DND-41 (cell line): ENCODE measurements around the gene CHCHD3.

ENCODE experiments used
- ATAC-seq: fragments of 200-7000 bp; cut with Tn5 transposase; 3 replicates; pipeline ENCODE4 v1.9.1; 2021; ENCODE audit warnings: low read depth; ENCODE audit not compliant: insufficient read depth
- DNase-seq: peaks from one replicate; pipeline ENCODE4 v3.0.0-alpha.2; 2020
- H2AFZ ChIP-seq: 2 replicates; pipeline ENCODE4 v1.6.0; 2012; ENCODE audit warnings: low read depth, low read length
- H3K27ac ChIP-seq: 2 replicates; pipeline ENCODE4 v1.5.1; 2012; ENCODE audit warnings: low read length, inconsistent platforms
- H3K27me3 ChIP-seq: fragments of 200-600 bp; sonication (generic); 2 replicates; pipeline ENCODE4 v1.6.0; 2012; ENCODE audit warnings: low read length, mild to moderate bottlenecking, inconsistent platforms; ENCODE audit not compliant: insufficient read depth, poor library complexity
- H3K36me3 ChIP-seq: 2 replicates; pipeline ENCODE4 v1.5.1; 2012; ENCODE audit warnings: low read length, inconsistent platforms; ENCODE audit not compliant: insufficient read depth
- H3K4me1 ChIP-seq: 2 replicates; pipeline ENCODE4 v1.5.1; 2012; ENCODE audit warnings: mild to moderate bottlenecking, low read length; ENCODE audit not compliant: insufficient read depth
- H3K4me2 ChIP-seq: 2 replicates; pipeline ENCODE4 v1.6.0; 2012; ENCODE audit warnings: mild to moderate bottlenecking, moderate library complexity, low read length, inconsistent platforms; ENCODE audit not compliant: insufficient read depth
- H3K4me3 ChIP-seq, 2 experiments: fragments of 200-600 bp in 1 of 2; shearing (Covaris generic) in 1 of 2; 2 replicates each; pipeline ENCODE4 v1.5.1; 2012 to 2016; ENCODE audit warnings: inconsistent platforms in 2 of 2, low read length in 2 of 2, mild to moderate bottlenecking in 2 of 2, low read depth in 1 of 2, moderate library complexity in 1 of 2
- H3K79me2 ChIP-seq: 2 replicates; pipeline ENCODE4 v1.6.0; 2012; ENCODE audit warnings: low read length, inconsistent platforms; ENCODE audit not compliant: insufficient read depth
- H3K9ac ChIP-seq: 2 replicates; pipeline ENCODE4 v1.6.0; 2012; ENCODE audit warnings: low read depth, mild to moderate bottlenecking, inconsistent platforms, low read length, moderate library complexity
- H3K9me3 ChIP-seq: 2 replicates; pipeline ENCODE4 v1.5.1; 2012; ENCODE audit warnings: low read length, moderate library complexity, mild to moderate bottlenecking, inconsistent platforms; ENCODE audit not compliant: insufficient read depth, severe bottlenecking
- H4K20me1 ChIP-seq: 2 replicates; pipeline ENCODE4 v1.6.0; 2012; ENCODE audit warnings: low read length; ENCODE audit not compliant: insufficient read depth
- CTCF ChIP-seq: IDR thresholded peaks from 2 replicates; pipeline ENCODE4 v1.5.1; 2012; ENCODE audit warnings: borderline replicate concordance, low read length, moderate library complexity, mild to moderate bottlenecking; ENCODE audit not compliant: poor library complexity, severe bottlenecking; ENCODE audit errors: extremely low read depth
- EZH2 ChIP-seq: IDR thresholded peaks from 3 replicates; pipeline ENCODE4 v1.6.1; 2012; ENCODE audit warnings: borderline replicate concordance, low read depth, mild to moderate bottlenecking, moderate library complexity, low read length, inconsistent platforms; ENCODE audit not compliant: severe bottlenecking

The CHCHD3 gene

GRCh38 chr7:132857031-132857430 lies 224.9 kb downstream of the CHCHD3 start:
- Histone ChIP-seq H2AFZ (no peak overlapping the region), H3K9ac (no peak overlapping the region), H3K4me2 (no peak overlapping the region), H3K27me3 (no peaks in the 10 kb centered on the region), H3K79me2 (no peaks in the 10 kb centered on the region), H4K20me1 (0 out of 2 replicates have a peak, but pooled peaks cover 3% of the 10 kb centered on the region), H3K36me3 (peaks cover 3% of the 10 kb centered on the region; the same call in 1 of the 2 replicates), H3K4me3 (no peak overlapping the region), H3K4me1 (no peaks in the 10 kb centered on the region), H3K27ac (no peak overlapping the region), H3K9me3 (no peaks in the 10 kb centered on the region)
- TF ChIP-seq EZH2 (no peak), CTCF (no peak)
- no peak for DNase-seq
- no peak for ATAC-seq

GRCh38 chr7:132856416-132856815 lies 225.5 kb downstream of the CHCHD3 start:
- 0 out of 2 replicates have a peak, but pooled peaks cover 3% of the 10 kb centered on the region for H4K20me1 ChIP-seq
- H3K4me2 ChIP-seq: no peak overlapping the region
- no peak overlapping the region for H2AFZ ChIP-seq
- H3K36me3 ChIP-seq: peaks cover 6% of the 10 kb centered on the region; the same call in 1 of the 2 replicates
- H3K9me3 ChIP-seq: no peaks in the 10 kb centered on the region
- no peak for ATAC-seq
- DNase-seq: no peak
- no peak overlapping the region for H3K27ac ChIP-seq
- no peaks in the 10 kb centered on the region for H3K79me2 ChIP-seq
- no peaks in the 10 kb centered on the region for H3K27me3 ChIP-seq
- no peaks in the 10 kb centered on the region for H3K4me1 ChIP-seq
- no peak overlapping the region for H3K4me3 ChIP-seq
- no peak overlapping the region for H3K9ac ChIP-seq
- TF ChIP-seq CTCF (no peak), EZH2 (no peak)

- Histone ChIP-seq H3K36me3 (peaks cover 6% of the 10 kb centered on the region; the same call in 1 of the 2 replicates), H3K4me3 (no peak overlapping the region), H3K4me1 (no peaks in the 10 kb centered on the region), H3K27me3 (no peaks in the 10 kb centered on the region), H3K9ac (no peak overlapping the region), H3K9me3 (no peaks in the 10 kb centered on the region), H2AFZ (no peak overlapping the region), H4K20me1 (0 out of 2 replicates have a peak, but pooled peaks cover 3% of the 10 kb centered on the region), H3K27ac (no peak overlapping the region), H3K4me2 (no peak overlapping the region), H3K79me2 (no peaks in the 10 kb centered on the region)
- TF ChIP-seq EZH2 (no peak), CTCF (no peak)
- ATAC-seq (no peak), DNase-seq (no peak)
These were observed 226.0 kb downstream of the CHCHD3 start for GRCh38 chr7:132855901-132856300.
